MM.1S (cell line): Measurements from ENCODE around the gene ZNF43.

Experiments used
- CTCF ChIP-seq: fragments of 300-600 bp; sonication (generic); IDR thresholded peaks from 2 replicates; pipeline ENCODE4 v1.5.1; 2016; ENCODE audit warnings: antibody characterized with exemption, low read length, mixed read lengths
- EZH2phosphoT487 ChIP-seq: fragments of 300-600 bp; sonication (generic); IDR thresholded peaks from 2 replicates; pipeline ENCODE4 v1.6.1; 2018; ENCODE audit warnings: antibody characterized with exemption, low read length

- TF ChIP-seq CTCF (no peak), EZH2phosphoT487 (no peak)
Observed at GRCh38 chr19:21848706-21849105, 12.7 kb upstream of the ZNF43 start.
